HG03558 (cell line): ENCODE data around the gene N4BP2L1.
A peak's percentile ranks its signal among the peaks of the same experiment; 100 is the strongest.

Source experiments
- ATAC-seq: cut with Tn5 transposase; IDR thresholded peaks from one replicate; pipeline ENCODE4 v1.9.1; 2021; ENCODE audit warnings: moderate number of reproducible peaks; ENCODE audit not compliant: unreplicated experiment; ENCODE audit errors: extremely low read depth

The N4BP2L1 gene

DNA sequence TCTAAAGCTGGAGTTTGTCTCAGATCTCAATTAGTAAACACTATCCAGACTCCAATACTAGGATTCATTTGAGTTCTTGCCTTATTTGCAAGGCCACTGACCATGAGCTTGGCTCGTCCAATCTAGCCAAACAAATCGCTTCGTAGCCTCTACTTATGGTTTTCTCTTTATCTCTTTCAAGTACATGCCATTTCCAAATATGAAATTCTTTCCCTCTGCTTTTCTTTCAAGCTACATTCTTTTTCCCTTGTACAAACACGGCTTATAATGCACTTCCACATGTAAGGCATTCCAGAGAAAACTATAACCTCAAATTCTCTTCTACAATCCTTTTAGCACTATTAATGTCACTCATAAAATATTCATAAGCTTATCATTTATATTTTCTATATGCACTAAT is 10.9 kb upstream of the N4BP2L1 start:
- no peak for ATAC-seq

DNA sequence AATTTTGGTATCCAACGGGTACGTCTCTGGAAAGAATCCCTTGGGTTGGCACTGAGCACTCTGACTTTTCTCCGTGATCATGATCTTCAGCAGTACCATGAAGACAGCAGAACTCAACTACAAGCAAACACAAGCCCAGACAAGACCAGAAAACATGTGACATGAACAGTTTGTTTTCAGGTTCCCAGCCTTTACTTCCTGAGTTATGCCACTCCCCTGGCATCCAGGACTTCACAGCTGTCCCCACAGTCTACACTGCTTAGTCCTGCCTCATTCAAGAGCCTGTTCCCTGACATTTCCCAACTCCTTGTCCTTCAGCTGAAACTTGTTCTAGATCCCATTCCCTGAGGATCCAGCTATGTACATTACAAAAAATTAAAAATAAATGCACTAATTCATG is 4.9 kb upstream of the N4BP2L1 start:
- no peak for ATAC-seq

DNA sequence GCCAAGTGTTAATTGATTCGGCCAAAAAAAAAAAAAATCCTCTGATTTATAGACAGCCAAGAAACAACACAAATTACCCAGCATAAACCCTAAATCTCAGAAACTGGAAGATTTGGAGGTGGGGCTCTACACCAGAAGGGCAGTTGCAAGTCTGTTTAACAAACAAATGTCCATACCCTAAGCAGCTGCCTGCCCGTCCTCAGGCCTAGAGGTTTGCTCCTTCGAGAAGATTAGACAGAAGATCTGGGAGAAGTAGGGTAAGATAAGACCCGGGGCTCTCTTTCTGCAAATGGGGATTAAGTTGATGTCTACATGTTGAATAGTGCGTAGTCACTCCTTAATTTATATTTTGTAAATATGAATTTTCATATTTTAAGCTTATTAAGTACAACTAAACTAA is 3.4 kb upstream of the N4BP2L1 start:
- no peak for ATAC-seq

DNA sequence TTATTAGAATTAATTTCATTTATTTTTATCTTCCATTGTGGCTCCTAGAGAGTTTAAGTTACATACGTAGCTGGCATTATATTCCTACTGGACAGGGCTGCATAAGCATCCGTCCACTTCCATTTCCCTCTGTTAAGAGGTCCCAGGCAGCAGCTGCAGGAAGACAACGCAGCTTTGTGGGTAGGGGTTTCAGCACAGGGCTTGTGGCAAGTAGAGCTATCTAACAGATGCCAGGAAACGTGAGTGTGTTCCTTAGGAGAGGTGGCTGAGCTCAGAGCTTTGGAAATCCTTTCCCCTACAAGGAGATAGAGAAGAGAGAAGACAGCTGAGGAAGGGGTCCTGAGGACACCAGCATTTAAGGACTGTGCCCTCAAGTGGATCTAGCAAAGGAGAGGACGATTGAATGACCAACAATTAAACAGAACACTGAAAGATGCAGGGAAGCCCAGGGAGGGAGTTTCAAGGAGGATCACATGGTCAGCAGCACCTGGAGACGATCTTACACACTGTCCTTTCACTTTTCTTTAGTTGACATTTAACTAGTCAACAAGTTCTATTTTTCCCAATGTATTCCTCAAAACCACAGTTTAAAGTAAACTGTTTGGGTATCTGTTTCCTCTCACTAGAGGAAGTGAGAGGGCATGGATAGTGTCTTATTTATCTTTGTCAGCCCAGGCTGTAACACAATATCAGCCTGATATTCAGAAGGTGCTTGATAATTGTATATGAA is 2.3 kb upstream of the N4BP2L1 start:
- no peak for ATAC-seq

DNA sequence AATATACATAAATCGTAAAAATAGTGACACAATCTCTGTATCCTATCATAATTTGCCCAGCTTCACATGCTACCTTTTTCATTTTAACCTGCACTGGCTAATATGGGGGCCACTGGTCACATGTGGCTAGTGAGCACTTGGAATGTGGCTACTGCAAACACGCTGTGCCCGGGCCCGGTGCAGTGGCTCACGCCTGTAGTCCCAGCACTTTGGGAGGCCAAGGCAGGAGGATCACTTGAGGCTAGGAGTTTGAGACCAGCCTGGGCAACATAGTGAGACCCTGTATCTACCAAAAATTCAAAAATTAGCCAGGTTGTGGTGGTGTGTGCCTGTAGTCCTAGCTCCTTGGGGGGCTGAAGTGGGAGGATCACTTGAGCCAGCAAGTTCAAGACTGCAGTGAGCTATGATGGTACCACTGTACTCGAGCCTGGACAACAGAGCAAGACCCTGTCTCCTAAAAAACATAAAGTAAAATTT is 1.5 kb upstream of the N4BP2L1 start:
- ATAC-seq = no peak

DNA sequence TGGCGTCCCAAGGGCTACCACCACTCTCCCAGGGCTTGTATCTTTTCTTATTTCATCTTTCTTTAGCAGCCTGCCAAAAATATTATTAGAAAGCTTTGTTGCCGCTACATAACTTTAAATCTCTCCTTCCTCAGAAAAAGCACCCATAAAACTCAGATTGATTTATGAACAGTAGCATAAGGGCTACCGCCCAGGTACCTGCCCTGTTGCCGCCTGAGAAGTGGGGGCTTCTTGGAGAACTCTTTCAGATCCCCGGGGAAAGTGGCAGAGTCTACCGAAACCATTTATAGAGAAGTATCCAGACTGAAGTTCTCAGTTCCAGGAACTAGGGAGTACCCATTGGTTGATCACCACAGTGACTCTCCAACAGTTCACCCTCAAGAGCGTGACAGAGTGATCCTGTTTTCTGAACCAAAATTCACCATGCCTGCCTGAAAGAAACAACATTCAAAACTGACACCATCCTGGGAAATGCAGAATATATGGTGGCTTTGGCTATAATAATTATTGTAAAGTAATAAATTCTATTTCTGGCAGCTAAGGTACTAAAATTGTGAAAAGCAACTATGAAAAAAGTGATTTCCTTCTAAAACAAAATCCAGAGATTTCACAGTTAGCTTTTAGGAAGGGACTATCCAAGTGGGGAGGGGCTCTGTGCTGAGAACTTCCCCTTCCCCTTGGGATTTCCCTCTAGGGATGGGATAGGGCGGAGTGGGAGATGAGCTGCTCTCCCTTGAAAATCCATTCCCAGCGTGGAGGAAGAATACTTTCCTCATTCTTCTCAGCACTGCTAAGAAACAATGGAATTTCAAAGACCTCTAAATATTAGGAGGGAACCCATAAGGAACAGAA is 877 bp upstream of the N4BP2L1 start:
- no peak for ATAC-seq

DNA sequence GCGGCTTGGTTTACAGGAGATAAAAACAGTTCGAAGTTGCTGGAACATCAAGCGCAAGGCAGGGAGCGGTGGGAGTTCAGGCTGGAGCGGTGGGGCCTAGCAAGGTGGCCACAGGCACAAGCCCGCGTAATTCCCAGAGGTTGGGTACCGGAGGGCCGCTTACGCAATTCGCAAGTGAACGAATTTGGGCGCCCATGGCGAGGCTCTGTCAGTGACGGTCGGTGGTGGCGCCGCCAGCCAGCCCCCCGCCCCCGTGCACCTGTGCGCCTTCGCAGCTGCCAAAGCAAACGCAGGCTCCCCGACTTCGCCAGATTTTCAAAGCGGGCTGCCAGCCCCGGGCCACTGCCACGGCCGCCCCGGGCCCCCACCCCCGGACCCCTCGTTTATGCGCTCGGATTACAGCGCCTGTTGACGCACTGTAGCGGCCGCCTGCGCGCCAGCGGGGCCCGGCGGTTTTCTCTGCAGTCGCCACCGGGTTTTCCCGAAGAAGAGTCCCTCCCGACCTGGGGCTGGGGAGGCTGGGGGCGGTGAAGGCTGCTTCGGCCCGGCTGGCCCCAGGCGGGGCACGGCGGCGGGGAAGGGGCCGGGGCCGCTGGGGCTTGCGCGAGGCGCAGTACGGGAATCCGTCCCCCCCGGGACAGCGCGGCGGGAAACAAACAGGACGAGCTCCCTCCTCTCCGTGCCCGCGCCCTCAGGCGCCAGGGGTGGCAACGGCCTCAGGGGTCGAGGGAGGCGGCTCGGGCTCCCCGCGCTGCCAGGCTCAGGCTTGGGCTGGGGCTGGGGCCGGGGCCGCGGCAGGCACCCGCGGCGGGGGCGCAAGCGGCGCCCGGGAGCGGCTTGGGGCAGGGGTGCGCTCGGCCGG is 709 bp downstream of the N4BP2L1 start:
- peak; percentile 3 for ATAC-seq

DNA sequence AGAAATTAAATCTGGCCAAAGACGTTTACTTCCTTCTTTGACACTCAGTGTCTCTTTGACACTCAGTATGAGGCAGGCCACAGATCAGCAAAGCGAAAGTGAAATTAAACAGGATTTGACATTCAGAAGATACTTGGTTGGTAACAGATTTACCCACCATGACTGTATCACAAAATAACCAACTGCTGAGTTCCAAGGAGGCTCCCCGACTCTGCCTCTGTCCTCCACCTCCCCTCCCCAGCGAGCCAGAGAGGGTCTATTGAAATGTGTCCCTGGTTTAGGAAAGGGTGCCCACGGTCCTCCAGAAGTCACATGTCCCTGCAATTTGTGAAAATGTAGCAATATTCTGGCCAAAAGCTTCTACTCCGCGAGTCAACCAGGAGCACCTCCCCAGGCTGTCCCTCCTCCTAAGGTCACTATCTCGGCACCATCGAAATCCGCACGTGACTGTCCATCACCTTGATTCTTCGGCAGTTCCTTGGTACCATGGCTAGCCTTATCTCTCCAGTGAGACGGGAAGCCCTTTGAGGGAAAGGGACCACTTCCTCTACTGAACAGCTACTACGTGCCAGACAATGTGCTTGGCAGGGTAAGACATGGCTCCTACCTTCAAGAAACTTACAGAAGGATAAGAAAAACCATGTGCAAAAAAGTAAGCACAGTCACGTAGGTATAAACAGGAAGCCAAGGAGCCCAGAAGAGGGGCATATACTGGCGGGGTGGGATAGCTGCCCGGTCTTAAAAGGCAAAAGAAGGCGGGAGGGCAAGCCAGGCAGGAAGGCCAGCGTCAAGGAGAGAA is 1.5 kb downstream of the N4BP2L1 start:
- ATAC-seq = peak; percentile 26

DNA sequence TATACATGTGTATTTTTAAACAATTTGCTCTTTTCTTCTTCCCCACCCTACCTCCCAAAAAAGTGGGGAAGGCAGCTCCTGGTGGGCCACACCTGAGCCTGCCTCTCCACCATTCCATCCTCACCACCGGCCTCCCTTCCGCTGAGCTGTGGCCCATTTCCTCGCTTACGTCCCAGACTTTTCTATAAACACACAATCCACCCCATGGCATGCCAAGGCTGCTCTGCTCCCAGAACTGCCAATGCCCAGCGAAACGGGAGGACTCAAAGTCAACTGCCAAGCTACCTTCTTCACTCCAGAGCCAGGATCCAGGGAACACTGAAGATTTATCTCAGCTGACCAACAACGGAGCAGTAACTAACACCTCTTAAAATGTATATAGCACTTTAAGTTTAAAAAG is 2.8 kb downstream of the N4BP2L1 start:
- no peak for ATAC-seq

DNA sequence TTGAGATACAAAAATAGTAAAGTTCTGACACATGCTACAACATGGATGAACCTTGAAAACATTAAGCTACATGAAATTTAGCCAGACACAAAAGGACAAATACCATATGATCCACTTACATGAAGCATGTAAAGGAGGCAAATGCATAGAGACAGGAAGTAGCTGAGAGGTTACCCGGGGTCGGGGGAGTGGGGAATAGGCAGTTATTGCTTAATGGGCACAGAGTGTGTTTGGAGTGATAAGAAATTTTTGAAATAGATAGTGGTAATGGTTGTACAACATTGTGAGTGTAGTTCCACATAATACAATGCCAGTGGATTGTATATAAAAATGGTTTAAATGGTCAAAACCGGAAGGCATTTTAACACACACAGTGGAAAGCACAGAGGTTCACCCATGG is 4.3 kb downstream of the N4BP2L1 start:
- no peak for ATAC-seq

DNA sequence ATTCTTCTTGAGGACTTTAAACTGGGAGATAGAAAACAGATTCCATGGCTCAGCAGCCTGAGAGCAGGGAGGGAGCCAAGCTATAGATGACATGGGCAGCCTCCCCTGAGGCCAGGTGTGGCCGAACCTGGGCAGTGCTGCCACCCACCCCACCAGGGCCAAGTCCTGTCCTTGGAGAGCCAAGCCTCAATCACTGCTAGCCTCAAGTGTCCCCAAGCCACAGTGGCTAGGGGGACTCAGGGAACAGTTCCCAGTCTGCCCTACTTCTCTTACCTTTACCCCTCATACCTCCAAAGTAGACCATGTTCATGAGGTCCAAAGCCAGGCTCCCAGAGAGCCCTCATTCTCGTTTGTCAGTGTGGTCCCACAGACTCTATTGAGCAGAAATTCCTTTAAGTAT is 8.1 kb downstream of the N4BP2L1 start:
- ATAC-seq = no peak

DNA sequence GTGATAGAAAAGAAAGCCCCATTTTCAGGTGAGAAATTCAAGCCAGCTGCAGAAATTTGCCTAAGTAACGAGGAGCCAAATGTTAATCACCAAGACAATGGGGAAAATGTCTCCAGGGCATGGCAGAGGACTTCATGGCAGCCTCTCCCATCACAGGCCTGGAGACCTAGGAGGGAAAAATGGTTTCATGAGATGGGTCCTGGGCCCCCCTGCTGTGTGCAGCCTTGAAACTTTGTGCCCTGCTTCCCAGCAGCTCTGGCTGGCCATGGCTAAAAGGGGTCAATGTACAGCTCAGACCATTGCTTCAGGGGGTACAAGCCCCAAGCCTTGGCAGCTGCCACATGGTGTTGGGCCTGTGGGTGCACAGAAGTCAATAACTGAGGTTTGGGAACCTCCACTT is 9.9 kb downstream of the N4BP2L1 start:
- no peak for ATAC-seq

DNA sequence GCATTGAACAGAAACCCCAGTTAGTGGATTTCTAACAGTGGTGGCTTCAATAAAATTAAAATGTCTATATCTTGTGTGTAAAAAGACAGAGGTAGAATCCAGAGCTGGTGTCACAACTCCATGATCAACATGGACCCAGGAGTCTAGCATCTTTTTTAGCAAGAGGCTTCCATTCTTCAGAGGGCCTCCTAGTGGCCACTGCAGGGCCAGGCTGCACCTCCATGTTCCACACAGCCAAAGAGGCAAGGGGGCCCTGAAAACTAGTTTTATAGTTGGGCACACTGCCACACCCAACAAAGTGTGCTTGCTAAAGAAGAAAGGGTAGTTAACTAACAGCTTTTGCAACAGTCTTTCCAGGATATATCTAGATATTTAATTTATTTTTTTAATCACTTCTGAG is 12.9 kb downstream of the N4BP2L1 start:
- no peak for ATAC-seq

DNA sequence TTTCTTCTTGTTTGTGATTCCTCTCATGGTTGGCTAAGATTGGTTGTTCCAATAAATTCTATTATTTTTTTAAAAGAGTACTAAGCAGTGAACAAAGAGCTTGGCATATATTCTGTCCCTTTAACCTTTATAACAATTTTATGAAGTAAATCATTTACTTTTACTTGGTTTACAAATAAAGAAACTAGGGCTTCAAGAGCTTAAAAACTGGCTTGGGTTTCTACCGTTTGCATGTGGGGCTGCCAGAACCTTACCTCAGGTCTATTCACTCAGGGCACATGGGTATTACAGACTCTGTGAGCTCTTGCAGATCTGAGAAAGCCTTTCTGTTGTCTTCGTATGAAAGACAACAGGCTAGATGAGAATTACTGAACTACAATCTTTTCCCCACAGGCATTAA is 13.3 kb downstream of the N4BP2L1 start:
- ATAC-seq = no peak

DNA sequence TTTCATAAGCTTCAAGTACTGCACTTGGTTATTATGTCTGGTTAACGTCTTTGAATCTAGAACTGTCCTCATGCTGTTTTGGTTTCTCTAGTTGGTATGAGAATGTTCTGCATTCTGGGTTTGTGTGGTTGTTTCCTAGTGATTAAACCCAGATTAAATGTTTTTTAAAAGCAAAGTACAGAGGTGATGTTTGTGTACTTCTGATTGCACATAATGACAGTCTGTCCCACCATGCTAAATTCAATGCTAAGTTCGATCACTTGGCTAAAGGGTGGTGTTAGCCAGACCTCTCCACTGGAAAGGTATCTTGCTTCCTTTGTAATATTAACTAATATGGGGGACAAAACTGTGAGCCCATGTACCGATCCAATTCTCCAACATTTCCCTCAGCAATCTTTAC is 14.6 kb downstream of the N4BP2L1 start:
- no peak for ATAC-seq

DNA sequence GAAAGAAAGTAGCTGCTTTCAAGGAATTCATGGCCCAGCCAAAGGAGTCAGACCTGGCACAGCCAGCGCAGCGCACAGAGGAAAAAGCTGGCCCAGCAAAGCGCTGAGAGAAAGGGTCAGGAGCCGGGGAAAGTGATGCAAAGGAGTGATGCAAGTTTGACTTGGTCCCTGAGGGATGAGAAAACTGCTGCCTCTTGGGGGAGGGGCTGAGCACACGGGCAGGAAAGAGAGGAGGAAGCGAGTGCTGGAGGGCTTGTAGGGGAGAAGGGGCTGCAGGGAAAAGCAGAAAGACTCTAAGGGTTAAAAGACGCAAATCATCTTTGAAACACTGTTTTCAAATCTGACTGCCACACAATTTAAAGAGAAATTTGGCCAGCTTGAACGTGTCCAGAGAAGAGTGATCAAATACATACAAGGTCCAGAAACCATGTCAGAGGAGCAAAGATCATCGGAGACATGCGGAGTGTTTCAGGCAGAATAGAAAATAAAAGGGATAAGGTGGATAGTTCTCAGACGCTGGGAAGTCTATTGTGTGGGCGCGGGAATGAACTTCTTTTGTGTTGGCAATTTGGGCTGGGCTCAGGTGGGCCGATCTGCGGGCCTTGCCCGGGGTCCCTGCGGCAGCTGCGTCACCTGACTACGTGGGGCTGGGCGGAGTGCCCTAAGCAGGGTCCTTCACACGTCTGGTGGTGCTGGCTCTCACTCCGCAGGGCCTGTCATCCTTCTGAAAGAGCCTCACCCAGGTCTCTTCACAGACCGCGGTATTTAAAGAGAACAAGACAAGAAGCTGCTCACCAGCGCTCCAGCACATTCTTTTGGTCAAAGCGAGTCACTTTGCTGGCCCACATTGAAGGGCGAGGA is 18.1 kb downstream of the N4BP2L1 start:
- no peak for ATAC-seq

DNA sequence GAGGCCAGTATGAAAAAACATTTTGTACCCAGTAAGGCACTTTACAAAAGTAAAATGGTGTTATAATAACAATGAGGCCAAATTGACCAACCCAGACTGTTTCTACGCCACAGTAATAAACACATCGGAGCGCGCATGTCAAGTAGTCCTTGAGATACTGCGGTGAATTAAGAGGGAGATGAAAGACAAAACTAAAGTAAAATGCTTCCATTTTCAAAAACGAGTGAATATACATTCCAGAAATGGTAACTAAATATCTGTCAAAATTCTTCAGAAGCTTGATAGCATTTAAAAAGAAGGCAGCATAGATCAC is 19.0 kb downstream of the N4BP2L1 start:
- ATAC-seq = no peak

DNA sequence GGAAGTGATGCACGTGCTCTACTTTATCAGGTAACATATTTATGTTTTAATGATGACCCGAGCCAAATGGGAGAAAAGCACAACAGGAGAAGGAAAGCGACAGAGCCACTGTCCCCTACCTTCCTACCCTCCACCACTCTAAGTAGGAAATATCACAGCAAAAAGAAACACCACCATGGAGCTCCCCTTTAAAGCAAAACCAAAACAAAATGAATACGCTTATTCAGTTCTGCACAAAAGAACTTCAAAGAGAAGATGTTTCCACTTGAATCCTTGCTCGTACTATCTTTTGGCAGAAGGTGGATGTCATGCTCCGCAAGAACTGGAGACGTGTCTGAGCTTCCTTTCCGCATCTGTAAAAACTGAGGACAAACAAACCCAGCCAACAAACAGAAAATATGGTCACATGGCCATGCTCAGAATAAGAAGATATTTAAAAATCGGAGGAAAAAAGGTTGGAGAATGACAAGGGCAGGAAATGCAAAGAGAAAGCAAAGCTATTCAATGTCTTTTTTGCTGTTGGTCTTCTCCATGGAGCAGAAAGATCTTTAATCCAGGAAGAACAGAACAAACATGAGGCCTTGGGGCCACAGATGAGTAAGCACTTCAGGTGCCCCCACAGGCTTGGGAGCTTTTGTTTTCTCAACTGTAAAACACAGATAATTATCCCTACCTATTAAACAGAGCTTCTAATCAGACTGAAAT is 19.5 kb downstream of the N4BP2L1 start:
- ATAC-seq = no peak

DNA sequence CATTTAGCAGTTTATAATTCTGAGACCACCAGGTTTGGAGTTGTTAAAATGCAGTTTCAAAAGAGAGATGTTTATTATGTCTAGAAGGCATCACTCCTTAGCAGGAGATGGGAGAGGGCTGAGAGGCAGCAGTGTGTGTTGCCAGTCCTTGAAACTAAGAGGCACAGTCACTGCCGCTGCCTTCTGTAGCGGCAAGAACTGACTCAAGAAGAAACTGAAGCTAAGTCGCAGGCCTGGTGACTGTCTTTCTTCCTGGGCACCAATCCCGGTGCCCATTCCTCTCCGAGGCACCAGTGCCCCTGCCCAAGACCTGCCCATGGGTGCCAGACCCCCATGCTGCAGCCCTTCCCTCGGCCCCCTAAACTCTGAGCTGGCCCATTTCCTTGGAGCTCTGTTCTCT is 20.1 kb downstream of the N4BP2L1 start:
- no peak for ATAC-seq
